ENCODE data around the gene RALGAPA2.

The RALGAPA2 gene

DNA sequence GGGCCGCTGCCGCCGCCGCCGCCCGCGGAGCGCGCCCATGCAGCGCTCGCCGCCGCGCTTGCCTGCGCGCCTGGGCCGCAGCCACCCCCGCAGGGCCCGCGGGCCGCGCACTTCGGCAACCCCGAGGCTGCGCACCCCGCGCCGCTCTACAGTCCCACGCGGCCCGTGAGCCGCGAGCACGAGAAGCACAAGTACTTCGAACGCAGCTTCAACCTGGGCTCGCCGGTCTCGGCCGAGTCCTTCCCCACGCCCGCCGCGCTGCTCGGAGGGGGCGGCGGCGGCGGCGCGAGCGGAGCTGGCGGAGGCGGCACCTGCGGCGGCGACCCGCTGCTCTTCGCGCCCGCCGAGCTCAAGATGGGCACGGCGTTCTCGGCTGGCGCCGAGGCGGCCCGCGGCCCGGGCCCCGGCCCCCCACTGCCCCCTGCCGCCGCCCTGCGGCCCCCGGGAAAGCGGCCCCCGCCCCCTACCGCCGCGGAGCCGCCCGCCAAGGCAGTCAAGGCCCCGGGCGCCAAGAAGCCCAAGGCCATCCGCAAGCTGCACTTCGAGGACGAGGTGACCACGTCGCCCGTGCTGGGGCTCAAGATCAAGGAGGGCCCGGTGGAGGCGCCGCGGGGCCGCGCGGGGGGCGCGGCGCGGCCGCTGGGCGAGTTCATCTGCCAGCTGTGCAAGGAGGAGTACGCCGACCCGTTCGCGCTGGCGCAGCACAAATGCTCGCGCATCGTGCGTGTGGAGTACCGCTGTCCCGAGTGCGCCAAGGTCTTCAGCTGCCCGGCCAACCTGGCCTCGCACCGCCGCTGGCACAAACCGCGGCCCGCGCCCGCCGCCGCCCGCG is 343.8 kb downstream of the RALGAPA2 start:
- TF ChIP-seq, protein P1, sequence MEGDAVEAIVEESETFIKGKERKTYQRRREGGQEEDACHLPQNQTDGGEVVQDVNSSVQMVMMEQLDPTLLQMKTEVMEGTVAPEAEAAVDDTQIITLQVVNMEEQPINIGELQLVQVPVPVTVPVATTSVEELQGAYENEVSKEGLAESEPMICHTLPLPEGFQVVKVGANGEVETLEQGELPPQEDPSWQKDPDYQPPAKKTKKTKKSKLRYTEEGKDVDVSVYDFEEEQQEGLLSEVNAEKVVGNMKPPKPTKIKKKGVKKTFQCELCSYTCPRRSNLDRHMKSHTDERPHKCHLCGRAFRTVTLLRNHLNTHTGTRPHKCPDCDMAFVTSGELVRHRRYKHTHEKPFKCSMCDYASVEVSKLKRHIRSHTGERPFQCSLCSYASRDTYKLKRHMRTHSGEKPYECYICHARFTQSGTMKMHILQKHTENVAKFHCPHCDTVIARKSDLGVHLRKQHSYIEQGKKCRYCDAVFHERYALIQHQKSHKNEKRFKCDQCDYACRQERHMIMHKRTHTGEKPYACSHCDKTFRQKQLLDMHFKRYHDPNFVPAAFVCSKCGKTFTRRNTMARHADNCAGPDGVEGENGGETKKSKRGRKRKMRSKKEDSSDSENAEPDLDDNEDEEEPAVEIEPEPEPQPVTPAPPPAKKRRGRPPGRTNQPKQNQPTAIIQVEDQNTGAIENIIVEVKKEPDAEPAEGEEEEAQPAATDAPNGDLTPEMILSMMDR (IDR thresholded peaks at IDR 0.05; ENCODE audit: control insufficient read depth, insufficient read depth, low read depth, low read length, missing control alignments) = no peak
- no peak overlapping the region for H3K4me3 ChIP-seq (ENCODE audit: control insufficient read depth, low read depth, low read length)
- no peak for DNase-seq (ENCODE audit: low read depth)

DNA sequence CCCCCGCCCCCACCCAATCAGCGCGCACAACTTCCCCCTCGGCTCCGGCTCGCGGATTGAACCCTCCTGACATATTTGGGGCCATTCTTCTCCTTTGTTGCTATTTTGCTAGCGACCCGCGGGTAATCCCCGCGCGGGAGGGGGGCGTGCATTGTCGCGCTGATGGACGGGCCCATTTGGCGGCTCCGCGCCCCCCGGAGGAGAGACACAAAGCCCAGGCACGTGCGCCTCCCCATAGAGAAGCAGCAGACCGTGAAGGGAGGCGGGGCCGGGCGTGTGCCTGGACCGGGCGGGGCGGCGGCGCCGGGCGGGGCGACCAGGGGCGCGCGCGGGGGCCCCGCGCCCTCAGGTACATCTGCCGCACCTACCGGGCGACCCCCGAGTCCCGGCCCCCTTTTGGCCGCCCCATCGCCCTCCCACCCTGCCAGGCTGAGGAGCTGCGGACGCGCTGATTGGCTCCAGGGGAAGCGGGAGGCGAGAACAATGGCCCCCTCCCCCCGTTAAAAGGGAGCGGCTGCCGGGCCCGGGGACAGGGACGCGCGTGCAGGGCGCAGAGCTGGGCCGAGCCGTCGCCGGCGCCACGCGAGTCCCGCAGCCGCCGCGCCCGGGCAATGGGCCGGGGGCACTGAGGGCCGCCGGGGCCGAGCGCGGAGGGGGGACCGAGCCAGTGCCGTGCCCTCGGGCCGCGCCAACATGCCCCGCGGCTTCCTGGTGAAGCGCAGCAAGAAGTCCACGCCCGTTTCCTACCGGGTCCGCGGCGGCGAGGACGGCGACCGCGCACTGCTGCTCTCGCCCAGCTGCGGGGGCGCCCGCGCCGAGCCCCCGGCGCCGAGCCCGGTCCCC is 344.6 kb downstream of the RALGAPA2 start, which contains the start of gene INSM1:
TSS of gene INSM1 (plus strand) at position 530 of the 843 bp plus-strand sequence. CDS start at position 694, 164 bp downstream.
- TF ChIP-seq, protein P1 (IDR thresholded peaks at IDR 0.05; ENCODE audit: control insufficient read depth, insufficient read depth, low read depth, low read length, missing control alignments) = no peak
- no peak for DNase-seq (ENCODE audit: low read depth)
- H3K4me3 ChIP-seq (ENCODE audit: control insufficient read depth, low read depth, low read length) = no peak within 1 kb of the TSS

DNA sequence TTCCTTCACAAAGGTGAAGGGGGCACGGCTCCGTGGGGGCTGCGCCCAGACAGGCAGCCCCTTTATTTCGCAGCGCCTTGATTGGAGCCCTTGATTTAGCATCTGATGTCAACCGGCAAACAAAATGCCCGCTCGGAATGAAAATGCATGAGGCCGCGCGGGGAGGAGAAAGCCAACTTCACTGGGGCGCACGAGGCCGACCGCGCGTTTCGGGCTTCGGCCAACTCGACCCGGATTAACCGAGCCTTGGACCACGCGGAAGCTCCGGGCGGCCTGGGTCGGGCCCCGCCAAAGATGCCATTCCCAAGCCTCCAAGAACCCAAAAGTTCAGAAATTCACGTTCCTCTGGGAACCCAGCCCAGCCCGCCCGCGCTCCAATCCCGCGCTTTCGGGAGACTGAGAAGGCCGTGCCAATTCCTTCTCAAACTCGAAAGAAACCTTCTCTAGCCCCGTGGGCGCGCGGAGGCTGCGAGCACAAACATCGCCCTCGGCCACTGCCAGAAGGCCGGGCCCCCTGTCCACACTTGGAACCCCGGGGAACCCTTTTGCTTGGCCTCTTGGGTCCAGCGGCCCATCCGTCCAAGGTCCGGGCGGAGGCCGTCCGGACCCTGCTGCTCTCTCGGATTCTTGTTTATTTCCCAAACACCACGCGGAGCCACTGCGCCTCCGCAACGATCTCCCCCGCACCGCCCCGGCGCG is 345.4 kb downstream of the RALGAPA2 start:
- H3K4me3 ChIP-seq (ENCODE audit: control insufficient read depth, low read depth, low read length) = no peak overlapping the region
- no peak for DNase-seq (ENCODE audit: low read depth)
- TF ChIP-seq, protein P1 (IDR thresholded peaks at IDR 0.05; ENCODE audit: control insufficient read depth, insufficient read depth, low read depth, low read length, missing control alignments) = no peak

DNA sequence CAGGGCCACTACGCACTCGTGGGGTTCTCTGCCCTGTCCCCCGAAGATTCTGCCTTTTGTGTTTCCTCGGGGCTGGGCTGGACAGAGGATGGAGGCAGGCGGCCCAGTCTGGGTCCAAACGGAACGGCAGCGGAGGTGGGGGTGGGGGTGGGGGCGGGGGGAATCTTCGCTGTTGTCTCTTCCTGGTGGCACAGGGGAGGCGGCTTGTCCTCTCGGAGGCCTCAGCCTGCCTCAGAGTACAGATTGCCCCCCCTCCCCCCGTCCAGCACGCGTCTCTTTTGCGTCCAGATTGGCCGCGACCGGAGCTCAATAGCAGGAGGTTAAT is 345.9 kb downstream of the RALGAPA2 start:
- TF ChIP-seq, protein P1 (IDR thresholded peaks at IDR 0.05; ENCODE audit: control insufficient read depth, insufficient read depth, low read depth, low read length, missing control alignments) = no peak
- no peak for DNase-seq (ENCODE audit: low read depth)
- no peak overlapping the region for H3K4me3 ChIP-seq (ENCODE audit: control insufficient read depth, low read depth, low read length)

DNA sequence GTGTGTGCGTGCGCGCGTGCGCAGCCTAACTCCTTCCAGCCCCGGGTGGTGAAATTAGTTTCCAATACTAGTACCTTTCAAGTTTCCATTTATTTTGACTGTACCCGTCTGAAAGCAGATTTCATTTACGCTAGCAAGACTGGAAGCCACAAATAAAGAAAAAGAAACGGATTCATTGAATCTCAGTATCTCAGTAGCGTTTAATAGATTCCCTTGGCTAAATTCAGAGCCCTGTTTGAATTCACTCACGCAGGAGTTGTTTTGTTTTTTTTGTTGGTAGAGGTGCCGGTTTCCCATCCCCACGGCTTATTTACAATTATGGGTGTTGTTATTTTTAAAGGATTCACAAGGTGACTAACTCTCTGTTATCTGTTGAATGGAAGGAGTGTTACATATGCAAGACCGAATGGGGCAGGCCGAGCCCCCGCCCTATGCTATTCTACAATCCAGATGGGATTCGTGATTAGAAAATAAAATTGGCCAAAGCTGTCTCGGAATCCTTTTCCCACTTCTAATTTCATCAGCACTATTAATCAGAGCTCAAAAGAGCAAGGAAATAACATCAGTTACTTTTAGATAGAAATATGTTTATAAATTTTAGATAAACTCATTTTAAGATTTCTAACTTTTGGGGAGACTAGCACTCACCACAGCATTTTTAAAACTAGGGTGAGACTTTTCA is 346.8 kb downstream of the RALGAPA2 start:
- TF ChIP-seq, protein P1 (IDR thresholded peaks at IDR 0.05; ENCODE audit: control insufficient read depth, insufficient read depth, low read depth, low read length, missing control alignments) = no peak
- no peak overlapping the region for H3K4me3 ChIP-seq (ENCODE audit: control insufficient read depth, low read depth, low read length)
- no peak for DNase-seq (ENCODE audit: low read depth)

All from AG09309 (cell line).